Inflammatory macrophage treated with lipopolysaccharide for 1 hour (primary cell): Measurements from ENCODE around the gene FOXJ2.
A peak's percentile ranks its signal among the peaks of the same experiment; 100 is the strongest.
"Not testable (repeated sequence)": the region's sequence is repeated elsewhere in the genome, so short reads cannot be mapped to it uniquely, and the experiment has no call there.

ENCODE experiments used
- DNase-seq, 2 donors: peaks; one replicate each; pipeline ENCODE4 v3.0.0-alpha.2; 2020 to 2022

FOXJ2 gene

GRCh38 chr12:8032242-8033152 lies at the start of gene FOXJ2:
Gene FOXJ2 (plus strand): TSS chr12:8032716. CDS start chr12:8039833, 7,117 bp downstream.
- peak; percentile 49 to 73 for DNase-seq

GRCh38 chr12:7983019-7983418 lies 49.5 kb upstream of the FOXJ2 start:
- not testable (repeated sequence) for DNase-seq

- DNase-seq: not testable (repeated sequence)
Observed at GRCh38 chr12:7983460-7983859, 49.1 kb upstream of the FOXJ2 start.

- no peak for DNase-seq
Observed at GRCh38 chr12:7984900-7985299, 47.6 kb upstream of the FOXJ2 start.

- DNase-seq: no peak
Observed at GRCh38 chr12:7985802-7986418, 46.6 kb upstream of the FOXJ2 start.

GRCh38 chr12:7989827-7990491 lies 42.6 kb upstream of the FOXJ2 start:
- DNase-seq: peak; percentile 90 to 91

- no peak for DNase-seq
Observed at GRCh38 chr12:7991535-7991934, 41.0 kb upstream of the FOXJ2 start.

- no peak for DNase-seq
Observed at GRCh38 chr12:7994731-7995205, 37.7 kb upstream of the FOXJ2 start.

GRCh38 chr12:7995266-7995963 lies 37.1 kb upstream of the FOXJ2 start:
- DNase-seq: peak; percentile 97

GRCh38 chr12:8000827-8001226 lies 31.7 kb upstream of the FOXJ2 start:
- not testable (repeated sequence) for DNase-seq

GRCh38 chr12:8001496-8001895 lies 31.0 kb upstream of the FOXJ2 start:
- peak in 1 of 2 donors; percentile 21 for DNase-seq

GRCh38 chr12:8004897-8005296 lies 27.6 kb upstream of the FOXJ2 start:
- not testable (repeated sequence) for DNase-seq

- no peak for DNase-seq
Observed at GRCh38 chr12:8011331-8011730, 21.2 kb upstream of the FOXJ2 start.

- no peak for DNase-seq
Observed at GRCh38 chr12:8012651-8013309, 19.7 kb upstream of the FOXJ2 start.

GRCh38 chr12:8014836-8015235 lies 17.7 kb upstream of the FOXJ2 start:
- no peak for DNase-seq

- not testable (repeated sequence) for DNase-seq
Observed at GRCh38 chr12:8018213-8018612, 14.3 kb upstream of the FOXJ2 start.

- no peak for DNase-seq
Observed at GRCh38 chr12:8018666-8019581, 13.6 kb upstream of the FOXJ2 start.

GRCh38 chr12:8026291-8026900 lies 6.1 kb upstream of the FOXJ2 start:
- peak; percentile 98 to 99 for DNase-seq

GRCh38 chr12:8027856-8028255 lies 4.7 kb upstream of the FOXJ2 start:
- no peak for DNase-seq

GRCh38 chr12:8028267-8028666 lies 4.2 kb upstream of the FOXJ2 start:
- DNase-seq: no peak

- DNase-seq: no peak
Observed at GRCh38 chr12:8030189-8030588, 2.3 kb upstream of the FOXJ2 start.
